ENCODE results near the gene ADGRG3. TPM values are rescaled to one million over a fixed set of nuclear protein-coding genes. Genes with fewer than 3 reads are reported as not detected.
A peak's percentile ranks its signal among the peaks of the same experiment; 100 is the strongest.

The ADGRG3 gene
- total RNA-seq, 4 donors from 2014 or later = 2.0 to 9.6 (median 3.7) TPM

GRCh38 chr16:57648581-57649442, 19.3 kb upstream of the ADGRG3 start:
- DNase-seq (ENCODE audit: extremely low spot score) = no peak
- Histone ChIP-seq H3K36me3 (peaks cover 0 to 48% (median 4%) of the 10 kb centered on the region in 4 donors), H3K27ac (replicated peaks in 1 of 4) (peak overlapping the region in 1 of 4 donors; percentile 59), H3K4me3 (no peak overlapping the region), H3K4me1 (peaks cover 17 to 34% (median 25%) of the 10 kb centered on the region in 4 donors), H3K27me3 (peaks cover 0 to 68% (median 0%) of the 10 kb centered on the region in 4 donors), H3K9me3 (no peaks in the 10 kb centered on the region)
- 81% methylated on average over 4 of the region's 18 CpGs for WGBS
- intact Hi-C loops (cut with DNase I) = loop anchor here (5.0 kb wide), 2 partner anchors 57 to 72 kb away; no protein-coding TSS in a partner anchor
- peak in 1 of 2 donors; percentile 43 for TF ChIP-seq POLR2AphosphoS5 (IDR thresholded peaks at IDR 0.05)
- TF ChIP-seq CTCF (IDR thresholded peaks at IDR 0.05) = peak in 2 of 3 experiments; percentile 93 to 97
- TF ChIP-seq EP300 (IDR thresholded peaks at IDR 0.05) = no peak
- no peak for TF ChIP-seq POLR2A (IDR thresholded peaks at IDR 0.05; ENCODE audit: low read depth)

- Histone ChIP-seq H3K9me3 (no peaks in the 10 kb centered on the region), H3K4me1 (peaks cover 17 to 30% (median 24%) of the 10 kb centered on the region in 4 donors), H3K36me3 (peaks cover 0 to 49% (median 4%) of the 10 kb centered on the region in 4 donors), H3K4me3 (no peak overlapping the region), H3K27ac (replicated peaks in 1 of 4) (no peak overlapping the region), H3K27me3 (peaks cover 0 to 68% (median 0%) of the 10 kb centered on the region in 4 donors)
- 63% methylated on average over 6 of the region's 6 CpGs for WGBS
- no peak for DNase-seq (ENCODE audit: extremely low spot score)
- no peak for TF ChIP-seq CTCF (IDR thresholded peaks at IDR 0.05)
- TF ChIP-seq EP300 (IDR thresholded peaks at IDR 0.05) = no peak
- TF ChIP-seq POLR2A (IDR thresholded peaks at IDR 0.05; ENCODE audit: low read depth) = no peak
- no peak for TF ChIP-seq POLR2AphosphoS5 (IDR thresholded peaks at IDR 0.05)
- intact Hi-C loops (cut with DNase I) = loop anchor here (5.0 kb wide), 2 partner anchors 57 to 72 kb away; no protein-coding TSS in a partner anchor
Observed at GRCh38 chr16:57649443-57649751, 18.7 kb upstream of the ADGRG3 start.

GRCh38 chr16:57649846-57650245, 18.3 kb upstream of the ADGRG3 start:
- peaks cover 17 to 30% (median 22%) of the 10 kb centered on the region in 4 donors for H3K4me1 ChIP-seq
- TF ChIP-seq POLR2A (IDR thresholded peaks at IDR 0.05; ENCODE audit: low read depth) (no peak), POLR2AphosphoS5 (IDR thresholded peaks at IDR 0.05) (no peak), CTCF (IDR thresholded peaks at IDR 0.05) (no peak), EP300 (IDR thresholded peaks at IDR 0.05) (no peak)
- H3K36me3 ChIP-seq = peaks cover 0 to 49% (median 4%) of the 10 kb centered on the region in 4 donors
- peaks cover 0 to 68% (median 0%) of the 10 kb centered on the region in 4 donors for H3K27me3 ChIP-seq
- H3K4me3 ChIP-seq = no peak overlapping the region
- no peak overlapping the region for H3K27ac ChIP-seq (replicated peaks in 1 of 4)
- intact Hi-C loops (cut with DNase I) = loop anchor here (5.0 kb wide), 2 partner anchors 58 to 73 kb away; no protein-coding TSS in a partner anchor
- H3K9me3 ChIP-seq = no peaks in the 10 kb centered on the region
- no peak for DNase-seq (ENCODE audit: extremely low spot score)
- WGBS = 87% methylated on average over 7 of the region's 7 CpGs

GRCh38 chr16:57651344-57652333, 16.5 kb upstream of the ADGRG3 start:
- Histone ChIP-seq H3K4me1 (peaks cover 13 to 23% (median 19%) of the 10 kb centered on the region in 4 donors), H3K27me3 (peaks cover 0 to 67% (median 0%) of the 10 kb centered on the region in 4 donors), H3K9me3 (no peaks in the 10 kb centered on the region), H3K36me3 (peaks cover 0 to 67% (median 5%) of the 10 kb centered on the region in 4 donors), H3K4me3 (no peak overlapping the region), H3K27ac (replicated peaks in 1 of 4) (no peak overlapping the region)
- intact Hi-C loops (cut with DNase I) = no loop called here
- WGBS = 84% methylated on average over 10 of the region's 10 CpGs
- no peak for TF ChIP-seq POLR2AphosphoS5 (IDR thresholded peaks at IDR 0.05)
- no peak for TF ChIP-seq POLR2A (IDR thresholded peaks at IDR 0.05; ENCODE audit: low read depth)
- no peak for TF ChIP-seq EP300 (IDR thresholded peaks at IDR 0.05)
- TF ChIP-seq CTCF (IDR thresholded peaks at IDR 0.05) = no peak
- DNase-seq (ENCODE audit: extremely low spot score) = no peak
